Activated T-helper 1 cell treated with Interleukin-2 at 50 U/mL for 16 hours (primary cell): ENCODE measurements around the gene AGBL5.

Experiments
- DNase-seq: peaks from one replicate; pipeline ENCODE4 v3.0.0-alpha.2; 2020; ENCODE audit warnings: low read depth

Gene AGBL5

GRCh38 chr2:27024812-27025211, 26.7 kb upstream of the AGBL5 start:
- no peak for DNase-seq

DNA sequence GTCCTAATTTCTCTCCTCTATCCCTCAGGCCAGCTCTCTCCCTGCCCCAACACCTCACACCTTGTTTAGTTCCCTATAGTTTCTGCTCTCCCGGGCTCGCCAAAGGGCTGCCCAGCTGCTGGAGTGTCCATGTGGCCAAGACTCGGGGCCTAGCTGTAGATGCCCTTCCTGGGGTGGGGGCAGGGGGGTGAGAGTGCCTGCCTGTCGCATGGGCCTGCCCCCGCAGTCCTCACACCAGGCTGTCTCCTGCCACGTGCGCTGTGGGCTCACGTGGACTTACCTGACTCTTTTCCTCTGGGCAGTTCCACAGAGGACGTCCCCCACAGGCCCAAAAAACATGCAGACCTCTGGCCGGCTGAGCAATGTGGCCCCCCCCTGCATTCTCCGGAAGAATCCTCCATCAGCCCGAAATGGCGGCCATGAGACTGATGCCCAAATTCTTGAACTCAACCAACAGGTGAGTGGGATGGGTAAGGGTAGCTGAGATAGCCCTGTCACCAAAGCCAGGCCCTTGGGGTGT, 26.1 kb upstream of the AGBL5 start:
- DNase-seq = no peak

- no peak for DNase-seq
Measured at GRCh38 chr2:27025861-27026851, 25.3 kb upstream of the AGBL5 start.

DNA sequence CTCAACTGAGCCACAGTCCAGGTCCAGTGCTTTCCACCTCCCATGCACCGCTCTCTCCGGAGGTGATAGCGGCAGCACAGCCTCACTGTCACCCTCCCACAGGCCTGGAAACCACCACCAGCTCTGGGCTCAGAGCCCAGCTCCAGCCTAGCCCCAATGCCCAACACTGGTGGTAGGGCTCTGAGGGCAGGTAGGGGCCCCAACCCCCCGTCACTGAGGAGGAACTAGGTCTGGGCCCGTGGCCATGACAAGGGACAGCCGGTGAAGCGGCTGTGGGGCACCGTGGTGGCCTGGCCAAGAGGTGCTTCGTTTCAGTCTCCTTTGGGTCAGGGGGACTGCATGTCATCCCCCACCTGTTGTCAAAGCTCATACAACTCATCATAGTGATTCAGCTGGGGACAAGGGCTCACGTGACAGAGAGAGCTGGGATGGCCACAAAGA, 24.2 kb upstream of the AGBL5 start:
- DNase-seq = no peak

GRCh38 chr2:27029051-27029450, 22.4 kb upstream of the AGBL5 start:
- no peak for DNase-seq

GRCh38 chr2:27032495-27033252, 18.8 kb upstream of the AGBL5 start, which contains the start of gene TMEM214:
TSS of gene TMEM214 (plus strand) at chr2:27032965. CDS start at chr2:27033016, 51 bp downstream.
- peak; percentile 66 for DNase-seq

DNA sequence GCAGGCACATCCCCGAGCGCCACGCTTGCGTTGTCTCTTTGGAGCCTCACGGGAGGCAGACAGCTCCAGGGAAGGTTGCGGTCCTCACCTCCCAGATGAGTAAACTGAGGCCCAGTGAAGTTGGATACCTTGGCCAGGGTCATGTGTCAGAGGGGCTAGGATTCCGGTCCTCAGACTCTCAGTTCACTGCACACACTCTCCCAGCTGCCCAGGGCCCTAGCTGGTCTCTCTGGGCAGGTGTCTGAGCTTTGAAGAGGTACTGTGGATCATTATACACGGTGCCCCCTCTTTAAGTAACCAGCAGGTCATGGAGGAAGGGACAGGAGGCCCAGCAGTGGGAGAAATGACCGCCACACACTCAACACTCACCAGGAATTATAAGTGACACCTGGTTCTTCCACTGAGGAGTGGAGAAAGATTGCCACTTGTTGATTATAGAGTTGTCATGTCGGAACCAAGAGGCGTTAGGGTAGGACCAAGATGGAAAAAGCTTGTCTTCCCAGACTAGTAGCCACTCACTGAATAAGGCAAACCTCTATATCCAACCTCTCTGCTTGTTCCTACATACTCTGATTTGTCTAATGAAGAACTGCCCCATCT, 18.1 kb upstream of the AGBL5 start:
- DNase-seq = no peak

DNA sequence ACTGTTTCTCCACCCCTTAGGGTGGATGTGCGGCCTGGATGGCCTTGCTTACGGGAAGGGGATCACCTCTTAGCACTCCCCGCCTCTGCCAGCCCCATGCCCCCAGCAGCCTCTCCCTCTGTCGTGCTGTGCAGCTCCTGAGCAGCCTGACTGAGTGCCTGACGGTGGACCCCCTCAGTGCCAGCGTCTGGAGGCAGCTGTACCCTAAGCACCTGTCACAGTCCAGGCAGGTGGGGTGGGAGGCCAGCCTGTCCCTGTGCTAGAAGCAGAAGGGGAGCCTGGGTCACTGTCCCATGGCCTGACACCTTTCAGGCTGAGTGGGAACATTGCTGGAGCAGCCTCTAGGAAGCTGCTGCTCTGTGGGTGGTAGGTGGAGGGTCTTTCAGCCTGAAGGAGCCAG, 13.5 kb upstream of the AGBL5 start:
- DNase-seq = no peak

GRCh38 chr2:27038631-27039339, 12.7 kb upstream of the AGBL5 start:
- no peak for DNase-seq

- DNase-seq = no peak
Measured at GRCh38 chr2:27039426-27039825, 12.0 kb upstream of the AGBL5 start.

GRCh38 chr2:27039871-27040270, 11.6 kb upstream of the AGBL5 start:
- DNase-seq = no peak

- no peak for DNase-seq
Measured at GRCh38 chr2:27040282-27040681, 11.2 kb upstream of the AGBL5 start.

GRCh38 chr2:27041752-27042151, 9.7 kb upstream of the AGBL5 start:
- no peak for DNase-seq

GRCh38 chr2:27042159-27042661, 9.3 kb upstream of the AGBL5 start:
- no peak for DNase-seq

GRCh38 chr2:27042985-27043634, 8.4 kb upstream of the AGBL5 start:
- DNase-seq = no peak

- DNase-seq = peak; percentile 48
Measured at GRCh38 chr2:27049422-27050280, 1.8 kb upstream of the AGBL5 start.

DNA sequence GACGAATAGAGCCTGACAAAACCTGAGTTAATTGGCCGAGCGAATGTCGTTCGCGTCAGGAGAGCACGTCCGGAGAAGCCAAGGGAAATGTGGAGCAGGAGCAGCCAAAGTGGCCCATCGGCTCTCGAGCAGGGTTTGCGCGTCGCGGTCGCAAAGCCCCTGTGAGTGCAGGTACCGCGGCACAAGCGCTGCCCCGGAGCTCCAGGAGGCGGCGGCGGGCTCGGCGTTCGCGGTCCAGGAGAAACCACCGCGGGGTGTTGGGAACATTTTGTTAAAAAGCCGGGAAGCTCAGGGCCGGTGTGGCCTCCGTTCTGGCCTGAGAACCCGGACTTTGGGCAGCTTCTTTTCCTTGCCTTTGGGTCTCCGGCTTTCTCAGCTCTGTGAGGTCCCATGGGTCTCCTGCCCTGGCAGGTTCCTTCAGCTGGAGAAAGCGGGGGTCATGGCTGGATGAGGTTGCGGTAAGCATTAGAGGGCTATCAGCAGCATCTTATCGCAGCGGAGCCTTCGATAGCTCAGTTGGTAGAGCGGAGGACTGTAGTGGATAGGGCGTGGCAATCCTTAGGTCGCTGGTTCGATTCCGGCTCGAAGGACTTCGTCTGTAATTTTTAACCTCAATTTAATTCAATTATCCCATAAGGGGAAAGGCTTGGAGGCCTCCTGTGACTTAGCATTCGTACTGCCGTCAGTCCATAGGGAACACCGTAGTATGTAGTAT, 1.0 kb upstream of the AGBL5 start:
- DNase-seq = peak; percentile 85

DNA sequence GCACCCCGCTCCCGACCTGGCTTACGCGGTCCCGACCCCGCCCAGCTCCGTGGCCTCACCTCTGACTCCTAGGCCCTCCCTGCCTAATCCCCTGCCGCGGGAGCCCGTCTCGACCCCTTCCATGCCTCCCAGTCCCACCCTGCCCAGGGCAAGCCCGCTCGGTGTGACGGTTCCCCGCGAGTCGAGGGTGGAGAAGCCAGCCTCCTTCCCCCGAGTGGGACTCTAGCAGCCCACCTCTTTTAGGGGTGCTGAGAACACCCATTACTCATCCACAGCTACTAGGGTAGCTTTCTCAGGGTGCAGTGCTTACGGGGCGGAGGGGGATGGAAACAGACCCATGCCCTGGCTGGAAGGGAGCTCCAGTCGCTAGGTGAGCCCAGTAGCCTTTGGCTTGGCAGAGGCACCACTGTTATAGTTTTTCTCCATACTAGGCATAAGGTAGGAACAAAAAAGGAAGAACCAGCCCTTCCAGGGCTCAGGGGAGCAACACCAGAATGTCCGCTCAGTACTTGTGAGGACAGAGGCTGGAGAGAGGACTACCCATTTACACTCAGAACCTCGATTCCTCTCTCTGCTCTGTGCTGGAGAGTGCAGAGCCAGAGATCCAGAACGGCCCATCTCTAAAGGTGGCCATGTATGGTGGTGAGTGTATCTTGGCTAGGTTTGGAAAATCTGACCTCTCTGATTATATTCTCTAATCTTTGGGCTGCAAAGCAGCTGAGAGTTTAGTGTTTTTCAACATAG, 606 bp downstream of the AGBL5 start:
- DNase-seq = peak; percentile 30
